SU-DHL-6 (cell line): Measurements from ENCODE around the gene TIMM8A.

Experiments used
- CTCF ChIP-seq: fragments of 200-600 bp; sonication (generic); IDR thresholded peaks from one replicate; pipeline ENCODE4 v1.5.1; 2017; ENCODE audit warnings: antibody characterized with exemption, mild to moderate bottlenecking, low read length, moderate library complexity; ENCODE audit not compliant: insufficient read depth, poor library complexity, severe bottlenecking
- EZH2phosphoT487 ChIP-seq: fragments of 200-600 bp; sonication (generic), shearing (Covaris generic); conservative IDR thresholded peaks from 2 replicates; pipeline ENCODE4 v1.6.1; 2018; ENCODE audit warnings: mild to moderate bottlenecking, antibody characterized with exemption, low read length, moderate library complexity, mixed read lengths

DNA sequence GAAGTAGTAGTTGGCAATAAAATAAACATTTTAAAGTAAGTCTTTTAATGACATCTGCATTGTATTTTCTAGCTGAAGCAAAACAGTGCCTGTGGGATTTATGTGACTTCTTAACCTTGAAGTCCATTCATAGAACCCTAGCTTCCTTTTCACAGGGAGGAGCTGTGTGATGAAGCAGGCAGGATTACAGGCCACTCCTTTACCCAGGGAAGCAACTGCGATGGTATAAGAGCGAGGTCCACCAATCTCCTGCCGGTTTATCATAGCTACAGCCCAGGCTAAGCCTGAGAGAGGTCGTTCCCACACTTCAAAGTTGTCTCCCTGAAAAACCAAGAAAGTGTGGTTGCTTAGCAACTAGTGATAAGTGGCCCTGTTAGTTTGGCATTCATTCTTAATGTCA lies 49.2 kb upstream of the TIMM8A start:
- TF ChIP-seq CTCF = no peak
- TF ChIP-seq EZH2phosphoT487 = no peak
